GM23338 (cell line): ENCODE data around the gene ERN2.

Experiments used
- CREB1 ChIP-seq: fragments of 250-450 bp; sonication (Bioruptor Pico); IDR thresholded peaks from 2 replicates; pipeline ENCODE4 v1.5.0; 2020; ENCODE audit warnings: low read depth, mild to moderate bottlenecking, moderate library complexity
- EZH2 ChIP-seq: fragments of 200-600 bp; sonication (generic); IDR thresholded peaks from one replicate; pipeline ENCODE4 v1.8.0; 2017; ENCODE audit warnings: antibody characterized with exemption, mild to moderate bottlenecking, low read depth; ENCODE audit not compliant: unreplicated experiment
- EZH2phosphoT487 ChIP-seq: fragments of 200-600 bp; sonication (generic); IDR thresholded peaks from one replicate; pipeline ENCODE4 v1.8.1; 2018; ENCODE audit warnings: antibody characterized with exemption; ENCODE audit not compliant: unreplicated experiment
- JUNB ChIP-seq: IDR thresholded peaks from one replicate; pipeline ENCODE4 v1.6.1; 2016; ENCODE audit warnings: antibody characterized with exemption; ENCODE audit not compliant: unreplicated experiment
- NANOG ChIP-seq: IDR thresholded peaks from 2 replicates; pipeline ENCODE4 v1.6.1; 2016; ENCODE audit warnings: antibody characterized with exemption, borderline replicate concordance
- POLR2AphosphoS5 ChIP-seq: IDR thresholded peaks from 2 replicates; pipeline ENCODE4 v1.6.1; 2016; ENCODE audit warnings: antibody characterized with exemption, low read depth
- STAT1 ChIP-seq: IDR thresholded peaks from one replicate; pipeline ENCODE4 v1.6.1; 2016; ENCODE audit warnings: antibody characterized with exemption; ENCODE audit not compliant: unreplicated experiment
- ZNF114 ChIP-seq: fragments of 250-450 bp; sonication (Bioruptor Pico); IDR thresholded peaks from 2 replicates; pipeline ENCODE4 v1.5.0; 2020; ENCODE audit warnings: mild to moderate bottlenecking, moderate library complexity
- ZNF331 ChIP-seq: fragments of 250-450 bp; sonication (Bioruptor Pico); IDR thresholded peaks from 2 replicates; pipeline ENCODE4 v1.5.0; 2020; ENCODE audit warnings: low read depth, mild to moderate bottlenecking, moderate library complexity
- TF ChIP-seq, protein P1 (sequence below), 2 experiments: fragments of 200-600 bp in 1 of 2; sonication (generic) in 1 of 2; conservative IDR thresholded peaks; 2 replicates each; pipeline versions ENCODE4 v1.5.1 to v1.6.1; 2016 to 2017; ENCODE audit warnings: antibody characterized with exemption in 2 of 2, low read depth in 2 of 2, mild to moderate bottlenecking in 2 of 2, moderate library complexity in 1 of 2
- TF ChIP-seq, protein P2 (sequence below): IDR thresholded peaks from one replicate; pipeline ENCODE4 v1.6.1; 2018; ENCODE audit warnings: antibody characterized with exemption; ENCODE audit not compliant: unreplicated experiment
- TF ChIP-seq, protein P3 (sequence below): IDR thresholded peaks from 2 replicates; pipeline ENCODE4 v1.6.1; 2016; ENCODE audit warnings: antibody characterized with exemption
- TF ChIP-seq, protein P4 (sequence below): fragments of 250-450 bp; sonication (Bioruptor Pico); IDR thresholded peaks from 2 replicates; pipeline ENCODE4 v1.5.0; 2020; ENCODE audit warnings: mild to moderate bottlenecking, moderate library complexity

DNA sequence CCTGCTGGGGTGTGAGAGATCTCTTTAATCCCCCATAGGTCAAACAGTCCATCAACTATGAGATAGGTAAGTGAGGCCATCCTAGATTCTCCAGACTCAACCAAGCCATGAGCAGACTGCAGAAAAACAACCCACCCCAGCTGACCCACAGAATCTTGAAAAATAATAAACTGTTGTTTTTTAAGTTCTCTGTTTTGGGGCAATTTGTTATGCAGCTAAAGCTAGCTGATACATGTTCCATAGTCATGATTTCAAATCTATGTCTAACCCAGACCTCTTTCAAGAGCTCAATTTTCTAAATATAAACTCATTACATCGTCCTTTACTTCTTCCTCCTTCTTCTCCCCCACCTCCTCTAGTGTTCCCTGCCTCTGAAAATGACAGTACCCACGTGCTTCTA, 10.1 kb downstream of the ERN2 start:
- TF ChIP-seq, protein P1, sequence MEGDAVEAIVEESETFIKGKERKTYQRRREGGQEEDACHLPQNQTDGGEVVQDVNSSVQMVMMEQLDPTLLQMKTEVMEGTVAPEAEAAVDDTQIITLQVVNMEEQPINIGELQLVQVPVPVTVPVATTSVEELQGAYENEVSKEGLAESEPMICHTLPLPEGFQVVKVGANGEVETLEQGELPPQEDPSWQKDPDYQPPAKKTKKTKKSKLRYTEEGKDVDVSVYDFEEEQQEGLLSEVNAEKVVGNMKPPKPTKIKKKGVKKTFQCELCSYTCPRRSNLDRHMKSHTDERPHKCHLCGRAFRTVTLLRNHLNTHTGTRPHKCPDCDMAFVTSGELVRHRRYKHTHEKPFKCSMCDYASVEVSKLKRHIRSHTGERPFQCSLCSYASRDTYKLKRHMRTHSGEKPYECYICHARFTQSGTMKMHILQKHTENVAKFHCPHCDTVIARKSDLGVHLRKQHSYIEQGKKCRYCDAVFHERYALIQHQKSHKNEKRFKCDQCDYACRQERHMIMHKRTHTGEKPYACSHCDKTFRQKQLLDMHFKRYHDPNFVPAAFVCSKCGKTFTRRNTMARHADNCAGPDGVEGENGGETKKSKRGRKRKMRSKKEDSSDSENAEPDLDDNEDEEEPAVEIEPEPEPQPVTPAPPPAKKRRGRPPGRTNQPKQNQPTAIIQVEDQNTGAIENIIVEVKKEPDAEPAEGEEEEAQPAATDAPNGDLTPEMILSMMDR (conservative IDR thresholded peaks at IDR 0.05; ENCODE audit: low read depth in 2 of 2): no peak
- TF ChIP-seq CREB1 (CRISPR knock-in tag) (no peak), EZH2 (no peak), EZH2phosphoT487 (no peak), POLR2AphosphoS5 (no peak), ZNF114 (CRISPR knock-in tag) (no peak), JUNB (no peak), STAT1 (no peak), NANOG (no peak), ZNF331 (CRISPR knock-in tag) (no peak)
- TF ChIP-seq, protein P2, sequence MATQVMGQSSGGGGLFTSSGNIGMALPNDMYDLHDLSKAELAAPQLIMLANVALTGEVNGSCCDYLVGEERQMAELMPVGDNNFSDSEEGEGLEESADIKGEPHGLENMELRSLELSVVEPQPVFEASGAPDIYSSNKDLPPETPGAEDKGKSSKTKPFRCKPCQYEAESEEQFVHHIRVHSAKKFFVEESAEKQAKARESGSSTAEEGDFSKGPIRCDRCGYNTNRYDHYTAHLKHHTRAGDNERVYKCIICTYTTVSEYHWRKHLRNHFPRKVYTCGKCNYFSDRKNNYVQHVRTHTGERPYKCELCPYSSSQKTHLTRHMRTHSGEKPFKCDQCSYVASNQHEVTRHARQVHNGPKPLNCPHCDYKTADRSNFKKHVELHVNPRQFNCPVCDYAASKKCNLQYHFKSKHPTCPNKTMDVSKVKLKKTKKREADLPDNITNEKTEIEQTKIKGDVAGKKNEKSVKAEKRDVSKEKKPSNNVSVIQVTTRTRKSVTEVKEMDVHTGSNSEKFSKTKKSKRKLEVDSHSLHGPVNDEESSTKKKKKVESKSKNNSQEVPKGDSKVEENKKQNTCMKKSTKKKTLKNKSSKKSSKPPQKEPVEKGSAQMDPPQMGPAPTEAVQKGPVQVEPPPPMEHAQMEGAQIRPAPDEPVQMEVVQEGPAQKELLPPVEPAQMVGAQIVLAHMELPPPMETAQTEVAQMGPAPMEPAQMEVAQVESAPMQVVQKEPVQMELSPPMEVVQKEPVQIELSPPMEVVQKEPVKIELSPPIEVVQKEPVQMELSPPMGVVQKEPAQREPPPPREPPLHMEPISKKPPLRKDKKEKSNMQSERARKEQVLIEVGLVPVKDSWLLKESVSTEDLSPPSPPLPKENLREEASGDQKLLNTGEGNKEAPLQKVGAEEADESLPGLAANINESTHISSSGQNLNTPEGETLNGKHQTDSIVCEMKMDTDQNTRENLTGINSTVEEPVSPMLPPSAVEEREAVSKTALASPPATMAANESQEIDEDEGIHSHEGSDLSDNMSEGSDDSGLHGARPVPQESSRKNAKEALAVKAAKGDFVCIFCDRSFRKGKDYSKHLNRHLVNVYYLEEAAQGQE: no peak
- TF ChIP-seq, protein P3, sequence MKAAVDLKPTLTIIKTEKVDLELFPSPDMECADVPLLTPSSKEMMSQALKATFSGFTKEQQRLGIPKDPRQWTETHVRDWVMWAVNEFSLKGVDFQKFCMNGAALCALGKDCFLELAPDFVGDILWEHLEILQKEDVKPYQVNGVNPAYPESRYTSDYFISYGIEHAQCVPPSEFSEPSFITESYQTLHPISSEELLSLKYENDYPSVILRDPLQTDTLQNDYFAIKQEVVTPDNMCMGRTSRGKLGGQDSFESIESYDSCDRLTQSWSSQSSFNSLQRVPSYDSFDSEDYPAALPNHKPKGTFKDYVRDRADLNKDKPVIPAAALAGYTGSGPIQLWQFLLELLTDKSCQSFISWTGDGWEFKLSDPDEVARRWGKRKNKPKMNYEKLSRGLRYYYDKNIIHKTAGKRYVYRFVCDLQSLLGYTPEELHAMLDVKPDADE: no peak
- TF ChIP-seq, protein P4, sequence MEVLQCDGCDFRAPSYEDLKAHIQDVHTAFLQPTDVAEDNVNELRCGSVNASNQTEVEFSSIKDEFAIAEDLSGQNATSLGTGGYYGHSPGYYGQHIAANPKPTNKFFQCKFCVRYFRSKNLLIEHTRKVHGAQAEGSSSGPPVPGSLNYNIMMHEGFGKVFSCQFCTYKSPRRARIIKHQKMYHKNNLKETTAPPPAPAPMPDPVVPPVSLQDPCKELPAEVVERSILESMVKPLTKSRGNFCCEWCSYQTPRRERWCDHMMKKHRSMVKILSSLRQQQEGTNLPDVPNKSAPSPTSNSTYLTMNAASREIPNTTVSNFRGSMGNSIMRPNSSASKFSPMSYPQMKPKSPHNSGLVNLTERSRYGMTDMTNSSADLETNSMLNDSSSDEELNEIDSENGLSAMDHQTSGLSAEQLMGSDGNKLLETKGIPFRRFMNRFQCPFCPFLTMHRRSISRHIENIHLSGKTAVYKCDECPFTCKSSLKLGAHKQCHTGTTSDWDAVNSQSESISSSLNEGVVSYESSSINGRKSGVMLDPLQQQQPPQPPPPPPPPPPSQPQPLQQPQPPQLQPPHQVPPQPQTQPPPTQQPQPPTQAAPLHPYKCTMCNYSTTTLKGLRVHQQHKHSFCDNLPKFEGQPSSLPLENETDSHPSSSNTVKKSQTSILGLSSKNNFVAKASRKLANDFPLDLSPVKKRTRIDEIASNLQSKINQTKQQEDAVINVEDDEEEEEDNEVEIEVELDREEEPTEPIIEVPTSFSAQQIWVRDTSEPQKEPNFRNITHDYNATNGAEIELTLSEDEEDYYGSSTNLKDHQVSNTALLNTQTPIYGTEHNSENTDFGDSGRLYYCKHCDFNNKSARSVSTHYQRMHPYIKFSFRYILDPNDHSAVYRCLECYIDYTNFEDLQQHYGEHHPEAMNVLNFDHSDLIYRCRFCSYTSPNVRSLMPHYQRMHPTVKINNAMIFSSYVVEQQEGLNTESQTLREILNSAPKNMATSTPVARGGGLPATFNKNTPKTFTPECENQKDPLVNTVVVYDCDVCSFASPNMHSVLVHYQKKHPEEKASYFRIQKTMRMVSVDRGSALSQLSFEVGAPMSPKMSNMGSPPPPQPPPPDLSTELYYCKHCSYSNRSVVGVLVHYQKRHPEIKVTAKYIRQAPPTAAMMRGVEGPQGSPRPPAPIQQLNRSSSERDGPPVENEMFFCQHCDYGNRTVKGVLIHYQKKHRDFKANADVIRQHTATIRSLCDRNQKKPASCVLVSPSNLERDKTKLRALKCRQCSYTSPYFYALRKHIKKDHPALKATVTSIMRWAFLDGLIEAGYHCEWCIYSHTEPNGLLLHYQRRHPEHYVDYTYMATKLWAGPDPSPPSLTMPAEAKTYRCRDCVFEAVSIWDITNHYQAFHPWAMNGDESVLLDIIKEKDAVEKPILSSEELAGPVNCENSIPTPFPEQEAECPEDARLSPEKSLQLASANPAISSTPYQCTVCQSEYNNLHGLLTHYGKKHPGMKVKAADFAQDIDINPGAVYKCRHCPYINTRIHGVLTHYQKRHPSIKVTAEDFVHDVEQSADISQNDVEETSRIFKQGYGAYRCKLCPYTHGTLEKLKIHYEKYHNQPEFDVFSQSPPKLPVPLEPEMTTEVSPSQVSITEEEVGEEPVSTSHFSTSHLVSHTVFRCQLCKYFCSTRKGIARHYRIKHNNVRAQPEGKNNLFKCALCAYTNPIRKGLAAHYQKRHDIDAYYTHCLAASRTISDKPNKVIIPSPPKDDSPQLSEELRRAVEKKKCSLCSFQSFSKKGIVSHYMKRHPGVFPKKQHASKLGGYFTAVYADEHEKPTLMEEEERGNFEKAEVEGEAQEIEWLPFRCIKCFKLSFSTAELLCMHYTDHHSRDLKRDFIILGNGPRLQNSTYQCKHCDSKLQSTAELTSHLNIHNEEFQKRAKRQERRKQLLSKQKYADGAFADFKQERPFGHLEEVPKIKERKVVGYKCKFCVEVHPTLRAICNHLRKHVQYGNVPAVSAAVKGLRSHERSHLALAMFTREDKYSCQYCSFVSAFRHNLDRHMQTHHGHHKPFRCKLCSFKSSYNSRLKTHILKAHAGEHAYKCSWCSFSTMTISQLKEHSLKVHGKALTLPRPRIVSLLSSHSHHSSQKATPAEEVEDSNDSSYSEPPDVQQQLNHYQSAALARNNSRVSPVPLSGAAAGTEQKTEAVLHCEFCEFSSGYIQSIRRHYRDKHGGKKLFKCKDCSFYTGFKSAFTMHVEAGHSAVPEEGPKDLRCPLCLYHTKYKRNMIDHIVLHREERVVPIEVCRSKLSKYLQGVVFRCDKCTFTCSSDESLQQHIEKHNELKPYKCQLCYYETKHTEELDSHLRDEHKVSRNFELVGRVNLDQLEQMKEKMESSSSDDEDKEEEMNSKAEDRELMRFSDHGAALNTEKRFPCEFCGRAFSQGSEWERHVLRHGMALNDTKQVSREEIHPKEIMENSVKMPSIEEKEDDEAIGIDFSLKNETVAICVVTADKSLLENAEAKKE (CRISPR knock-in tag): no peak
